GF-D8 (cell line): ENCODE data around the gene PAQR9.
"Not testable (repeated sequence)": the region's sequence is repeated elsewhere in the genome, so short reads cannot be mapped to it uniquely, and the experiment has no call there.

Experiments
- DNase-seq: peaks from one replicate; lab custom pipeline; 2025; lab: John Stamatoyannopoulos, UW

Gene PAQR9, protein sequence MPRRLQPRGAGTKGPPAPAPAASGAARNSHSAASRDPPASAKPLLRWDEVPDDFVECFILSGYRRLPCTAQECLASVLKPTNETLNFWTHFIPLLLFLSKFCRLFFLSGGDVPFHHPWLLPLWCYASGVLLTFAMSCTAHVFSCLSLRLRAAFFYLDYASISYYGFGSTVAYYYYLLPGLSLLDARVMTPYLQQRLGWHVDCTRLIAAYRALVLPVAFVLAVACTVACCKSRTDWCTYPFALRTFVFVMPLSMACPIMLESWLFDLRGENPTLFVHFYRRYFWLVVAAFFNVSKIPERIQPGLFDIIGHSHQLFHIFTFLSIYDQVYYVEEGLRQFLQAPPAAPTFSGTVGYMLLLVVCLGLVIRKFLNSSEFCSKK

DNA sequence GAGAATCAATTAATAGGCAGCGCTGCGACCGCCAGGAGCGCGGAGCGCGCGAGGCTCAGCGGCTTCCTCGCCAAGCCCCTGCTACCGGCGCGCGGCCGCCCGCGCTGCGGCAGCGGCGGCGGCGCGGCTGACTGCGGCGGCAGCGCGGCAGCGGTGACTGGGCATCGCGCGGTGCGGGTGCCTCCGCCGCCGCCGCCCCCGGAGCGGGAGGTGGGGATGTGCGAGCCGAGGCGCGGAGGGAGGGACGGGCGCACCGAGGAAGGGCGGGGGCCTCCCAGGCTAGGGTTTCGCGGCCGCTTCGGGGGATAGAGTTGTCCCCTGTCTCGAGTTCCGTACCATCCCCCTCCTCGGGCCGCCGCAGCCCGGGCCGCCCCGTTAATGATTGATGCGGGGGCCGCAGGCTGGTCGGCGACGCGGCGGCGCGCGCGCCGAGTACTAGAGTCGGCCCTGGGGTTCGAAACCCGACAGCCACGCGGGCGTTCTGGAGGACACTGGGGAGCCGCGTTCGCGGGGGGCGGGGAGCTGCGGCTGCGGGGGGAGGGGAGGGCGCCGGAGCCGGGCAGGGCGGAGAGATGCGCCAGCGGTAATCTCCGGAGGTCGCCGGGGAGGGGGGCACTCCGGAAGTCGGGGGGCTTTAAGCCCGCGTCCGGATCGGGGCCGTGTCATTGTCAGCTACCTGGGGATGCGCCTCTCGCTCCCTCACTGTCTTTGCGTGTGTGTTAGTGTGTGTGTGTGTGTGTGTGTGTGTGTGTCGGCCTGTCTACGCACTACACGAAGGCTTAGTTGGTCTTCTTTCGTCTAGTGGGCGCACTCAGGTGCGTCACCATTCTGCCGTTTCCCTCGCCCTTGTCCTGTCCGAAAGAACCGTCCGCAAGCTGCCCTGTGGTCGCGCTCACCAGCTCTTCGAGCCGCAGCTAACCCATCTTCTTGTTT is at the start of gene PAQR9:
TSS of gene PAQR9 (minus strand) at position 159 of the 933 bp plus-strand sequence. CDS start 338 bp downstream, outside the sequence.
- DNase-seq = no peak

DNA sequence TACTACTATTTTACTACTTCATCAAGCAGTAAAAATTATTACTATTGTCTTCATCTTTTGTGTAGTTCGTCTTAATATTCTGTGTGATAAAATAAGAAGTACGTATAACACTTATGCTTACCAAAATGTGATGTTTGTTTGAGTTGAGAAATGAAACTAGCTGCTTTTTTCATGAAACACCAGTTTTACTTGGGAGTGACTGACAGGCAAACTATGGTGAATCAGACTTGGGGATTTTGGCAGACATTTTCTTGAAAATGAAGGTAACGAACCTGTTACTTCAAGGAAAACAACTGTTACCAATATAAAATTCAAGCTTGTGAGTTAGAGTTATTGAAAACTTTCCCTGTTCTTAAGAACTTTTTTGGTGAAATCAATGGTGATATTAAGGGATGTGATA is 48.2 kb upstream of the PAQR9 start:
- DNase-seq = no peak

DNA sequence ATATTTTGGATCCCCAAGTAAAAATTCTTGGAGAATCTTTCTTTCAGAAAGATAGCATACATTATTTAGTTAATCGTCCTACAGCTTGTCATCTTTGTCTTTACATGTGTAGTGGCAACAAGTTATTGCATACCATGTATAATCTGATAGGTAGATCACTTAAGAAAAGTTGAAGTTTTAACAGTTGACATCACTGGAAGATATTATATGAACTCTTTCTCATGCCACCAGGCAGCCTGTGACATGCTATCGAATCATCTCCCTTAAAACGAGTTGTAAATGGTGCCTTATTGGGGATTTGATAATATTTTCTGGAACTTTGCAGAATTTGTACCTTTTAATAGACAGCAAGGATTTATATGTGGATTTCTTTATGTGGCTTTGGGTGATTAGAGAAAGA is 46.5 kb upstream of the PAQR9 start:
- DNase-seq = no peak

DNA sequence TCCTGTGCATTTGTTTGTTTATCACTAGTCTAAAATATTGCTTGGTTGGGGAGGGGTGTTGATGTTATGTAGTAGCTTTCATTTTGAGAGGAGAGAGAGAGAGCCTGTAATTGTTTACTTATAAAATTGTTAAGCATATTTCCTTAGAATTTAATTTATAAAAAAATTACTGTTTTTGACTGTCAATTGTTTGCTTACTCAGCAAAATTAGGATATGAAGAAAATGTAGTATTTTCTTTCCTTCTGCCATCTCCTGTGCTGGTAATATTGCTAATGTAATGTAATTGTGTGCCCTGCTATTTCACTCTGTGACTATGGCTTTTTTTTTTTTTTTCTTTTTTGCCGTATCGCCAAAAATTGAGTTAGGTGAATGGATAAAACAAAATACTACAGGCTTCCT is 41.3 kb upstream of the PAQR9 start:
- DNase-seq = no peak

DNA sequence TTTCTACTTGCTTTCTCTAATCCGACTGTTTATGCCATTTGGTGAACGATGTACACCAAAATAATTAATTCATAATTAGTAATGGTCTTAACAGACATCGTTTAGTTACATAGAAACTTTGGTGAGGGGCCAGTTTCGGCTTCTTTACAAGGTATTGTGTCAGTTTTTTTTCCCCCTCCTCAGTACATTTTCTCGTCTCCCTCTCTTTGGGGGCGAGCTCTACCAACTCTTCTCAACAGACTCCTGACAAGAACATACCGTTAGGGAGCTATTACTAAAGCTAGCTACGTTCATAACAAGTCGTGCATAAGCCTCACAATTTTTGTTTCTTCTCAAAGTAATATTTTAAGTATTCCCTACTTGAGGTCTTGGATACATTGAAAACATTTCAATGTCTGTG is 39.3 kb upstream of the PAQR9 start:
- DNase-seq = no peak

DNA sequence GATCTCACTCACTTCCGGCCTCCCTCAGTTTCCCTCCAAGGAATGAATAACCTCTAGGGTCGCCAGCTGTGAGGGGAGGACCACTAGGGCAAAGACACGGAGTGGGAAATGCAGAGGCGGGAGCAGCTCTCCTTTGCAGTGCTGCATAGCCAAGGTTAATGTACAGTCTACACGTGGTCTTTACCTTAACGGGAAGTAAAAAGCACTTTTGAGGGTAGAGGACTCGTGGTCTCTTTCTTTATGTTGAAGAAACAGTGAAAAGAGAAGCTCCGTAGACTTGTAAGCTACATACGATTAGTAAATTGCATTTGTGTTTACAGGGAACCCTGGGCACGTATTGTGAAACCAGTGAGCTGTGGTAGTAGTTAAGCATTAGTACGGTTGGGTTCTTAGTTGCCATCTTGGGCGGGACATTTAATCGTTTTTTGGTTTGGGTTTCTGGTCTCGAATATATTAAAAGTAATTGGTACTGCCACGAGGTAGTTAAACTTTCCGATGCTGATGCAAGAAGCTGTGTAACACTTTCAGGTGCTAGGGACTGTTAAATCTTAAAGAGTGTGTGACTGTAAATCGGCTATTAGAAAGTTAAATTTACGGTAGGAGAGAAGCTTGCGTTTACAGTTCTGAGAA is 38.7 kb upstream of the PAQR9 start:
- peak; percentile 34 for DNase-seq

DNA sequence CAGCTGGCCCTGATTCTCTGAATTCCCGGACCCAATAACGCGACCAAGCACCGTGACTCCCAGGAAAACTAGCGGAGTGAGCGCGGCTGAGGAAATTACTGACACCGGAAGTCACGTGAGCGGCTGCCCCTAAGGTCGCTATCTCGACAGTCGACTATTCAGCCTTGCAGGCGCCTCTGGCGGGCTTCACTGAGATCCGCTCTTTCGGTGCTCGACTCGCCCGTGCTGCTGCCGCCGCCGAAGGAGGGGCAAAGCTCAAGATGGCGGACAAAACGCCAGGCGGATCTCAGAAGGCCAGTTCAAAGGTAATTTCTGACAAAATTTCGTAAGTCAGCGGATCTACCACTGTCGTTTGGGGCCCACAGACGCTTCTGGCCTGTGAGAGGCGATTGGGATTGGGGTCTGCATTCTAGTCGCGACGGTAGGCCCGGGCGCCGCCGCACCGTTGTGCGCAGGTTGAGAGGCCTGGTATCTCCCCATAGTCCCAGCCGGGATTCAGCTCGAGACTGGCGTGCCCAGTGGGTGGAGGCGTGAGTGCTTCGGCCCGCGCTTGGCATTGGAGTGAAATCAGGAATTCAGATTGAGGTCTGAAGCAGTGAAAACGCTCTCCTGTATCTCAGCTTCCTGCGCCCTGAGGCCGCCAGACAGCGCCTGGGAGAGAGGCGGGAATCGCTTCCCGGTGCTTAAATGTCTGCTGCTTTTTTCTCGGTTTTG is 38.1 kb upstream of the PAQR9 start, which contains the start of gene U2SURP:
TSS of gene U2SURP (plus strand) at position 202 of the 714 bp plus-strand sequence. CDS start at position 261, 59 bp downstream.
- DNase-seq = peak; percentile 88

DNA sequence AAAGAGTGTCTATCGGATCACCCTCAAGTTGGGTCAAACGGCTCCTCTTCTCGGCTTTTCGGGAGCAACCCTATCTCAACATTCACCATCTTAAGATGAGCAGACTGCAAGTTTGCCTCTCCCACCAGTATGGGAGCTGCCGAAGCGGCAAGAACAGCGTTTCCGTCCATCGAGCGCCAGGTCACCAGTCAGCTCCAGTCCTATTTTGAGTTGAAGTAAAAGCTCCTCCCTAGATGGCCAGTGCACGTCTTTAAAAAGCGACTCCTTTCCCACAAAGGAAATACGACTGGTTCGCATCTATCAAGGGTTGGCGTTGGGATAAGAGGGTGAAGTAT is 37.5 kb upstream of the PAQR9 start:
- peak; percentile 82 for DNase-seq

DNA sequence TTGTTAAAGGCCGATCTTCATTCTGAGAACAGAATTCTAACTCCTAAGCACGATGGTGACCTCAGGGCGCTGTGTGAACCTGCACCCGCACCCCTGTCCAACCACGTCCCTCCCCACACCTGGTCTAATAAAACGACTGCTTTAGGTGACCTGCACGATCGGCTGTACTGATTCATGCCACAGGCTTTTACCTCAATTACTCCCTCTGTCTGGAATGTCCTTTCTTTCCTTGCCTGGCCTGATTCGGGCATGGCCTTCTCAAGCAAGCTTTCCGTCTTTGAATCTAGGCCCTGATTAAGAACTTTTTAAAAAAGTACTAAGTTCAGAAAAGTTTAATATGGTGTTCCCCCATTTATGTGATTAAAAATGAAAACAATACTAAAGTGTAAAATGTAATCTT is 37.1 kb upstream of the PAQR9 start:
- DNase-seq = no peak

DNA sequence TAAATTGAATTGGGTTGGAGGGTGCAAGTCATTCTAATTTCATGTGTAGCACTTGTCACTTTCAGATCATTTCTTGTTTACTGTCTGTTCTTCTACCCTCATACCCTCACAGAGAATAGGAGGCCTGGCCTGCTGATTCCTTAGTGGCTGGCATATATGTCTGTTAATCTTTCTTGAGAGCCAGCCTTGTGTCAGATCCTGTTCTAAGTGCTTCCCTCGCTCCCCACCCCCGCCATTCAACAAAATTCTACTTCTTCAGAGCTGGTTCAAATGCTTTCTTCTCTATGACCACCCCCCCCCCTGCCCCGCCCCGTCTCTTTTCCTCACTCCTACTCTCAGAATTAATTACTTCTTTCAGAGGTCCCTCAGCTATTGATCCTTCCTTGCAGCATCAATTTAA is 36.4 kb upstream of the PAQR9 start:
- DNase-seq = no peak

DNA sequence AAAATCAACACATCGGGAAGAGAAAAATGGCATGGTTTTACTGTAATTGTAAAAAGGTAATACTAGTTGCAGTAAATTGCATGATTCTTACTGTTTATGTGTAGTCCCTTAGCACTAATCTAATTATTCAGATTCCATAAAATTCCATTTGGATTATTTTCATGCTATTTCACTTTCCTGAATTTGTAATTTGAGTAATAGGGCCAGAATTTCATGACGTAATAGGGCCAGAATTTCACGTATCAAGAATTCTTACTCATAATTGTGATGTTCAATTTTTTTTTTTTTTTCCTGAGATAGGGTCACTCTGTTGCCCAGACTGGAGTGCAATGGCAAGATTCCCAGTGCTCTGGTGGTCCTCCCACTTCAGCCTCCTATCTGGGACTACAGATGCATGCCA is 35.0 kb upstream of the PAQR9 start:
- no peak for DNase-seq

DNA sequence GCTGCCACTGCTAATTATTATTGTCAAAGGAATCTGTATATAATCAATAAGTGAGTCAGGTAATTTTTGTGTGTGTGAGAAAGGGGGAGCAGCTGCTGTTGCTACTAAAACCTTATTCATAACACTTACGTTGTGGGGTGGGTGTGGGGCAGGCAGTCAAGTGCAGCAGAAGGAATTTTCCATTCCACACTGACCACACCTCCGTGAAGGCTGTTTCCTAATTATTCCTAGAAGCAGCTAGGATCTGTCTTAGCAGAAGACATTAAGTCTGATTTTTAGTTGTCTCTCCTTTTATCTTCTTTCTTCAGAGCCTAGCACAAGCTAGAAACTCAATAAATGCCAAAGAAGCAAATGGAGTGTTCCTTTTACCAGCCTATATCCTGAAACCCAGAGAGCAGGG is 33.9 kb upstream of the PAQR9 start:
- peak; percentile 25 for DNase-seq

DNA sequence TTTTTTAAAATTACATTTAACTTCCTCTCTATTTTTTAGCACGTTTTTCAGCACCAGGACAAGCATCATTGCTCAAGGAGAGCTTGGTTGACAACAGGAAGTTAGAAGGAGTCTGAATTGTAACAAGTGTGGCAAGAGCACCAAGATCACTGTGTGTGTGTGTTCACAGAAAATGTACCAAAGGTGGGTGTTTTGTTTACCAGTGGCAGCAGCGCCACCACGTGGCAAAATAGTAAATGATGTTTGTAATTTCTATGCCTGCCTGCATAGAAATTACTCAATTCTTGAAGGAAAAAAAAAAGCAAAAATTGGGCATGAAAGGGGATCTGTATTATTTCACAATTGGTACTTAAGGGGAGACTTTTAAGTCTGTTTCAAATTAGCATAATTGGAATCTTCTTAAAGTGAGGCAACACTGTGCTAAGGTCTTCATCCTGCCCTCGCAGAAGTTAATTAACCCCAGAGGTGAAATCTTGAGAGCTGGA is 30.5 kb upstream of the PAQR9 start:
- DNase-seq = peak; percentile 28

DNA sequence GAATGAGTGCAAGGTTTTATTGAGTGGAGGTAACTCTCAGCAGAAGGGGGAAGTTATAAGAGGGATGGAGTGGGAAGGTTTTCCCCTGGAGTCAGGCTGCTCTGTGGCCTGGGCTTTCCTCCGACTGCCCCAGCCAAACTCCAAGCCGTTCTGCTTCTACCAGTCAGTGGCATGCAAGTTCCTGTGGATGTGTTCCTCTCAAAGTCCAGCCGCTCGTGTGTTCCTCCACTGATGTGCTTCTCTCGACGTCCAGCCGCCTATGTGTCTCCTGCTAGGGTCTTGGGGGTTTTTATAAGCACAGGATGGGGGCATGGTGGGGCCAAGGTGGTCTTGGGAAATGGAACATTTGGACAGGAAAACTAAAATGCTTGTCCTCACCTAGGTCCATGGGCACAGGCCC is 28.8 kb upstream of the PAQR9 start:
- no peak for DNase-seq

DNA sequence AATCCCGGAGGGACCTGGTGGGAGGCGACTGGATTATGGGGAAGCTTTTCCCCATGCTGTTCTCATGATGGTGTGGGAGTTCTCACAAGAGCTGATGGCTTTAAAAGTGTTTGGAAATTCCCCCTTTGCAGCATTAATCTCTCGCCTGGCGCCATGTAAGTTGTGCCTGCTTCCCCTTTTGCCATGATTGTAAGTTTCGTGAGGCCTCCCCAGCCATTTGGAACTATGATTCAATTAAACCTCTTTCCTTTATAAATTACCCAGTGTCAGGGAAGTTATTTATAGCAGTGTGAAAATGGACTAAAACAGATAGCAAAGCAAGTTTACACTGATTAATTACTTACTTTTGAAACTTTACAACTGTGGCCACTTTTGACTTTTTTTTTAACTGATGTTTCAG is 27.2 kb upstream of the PAQR9 start:
- no peak for DNase-seq

DNA sequence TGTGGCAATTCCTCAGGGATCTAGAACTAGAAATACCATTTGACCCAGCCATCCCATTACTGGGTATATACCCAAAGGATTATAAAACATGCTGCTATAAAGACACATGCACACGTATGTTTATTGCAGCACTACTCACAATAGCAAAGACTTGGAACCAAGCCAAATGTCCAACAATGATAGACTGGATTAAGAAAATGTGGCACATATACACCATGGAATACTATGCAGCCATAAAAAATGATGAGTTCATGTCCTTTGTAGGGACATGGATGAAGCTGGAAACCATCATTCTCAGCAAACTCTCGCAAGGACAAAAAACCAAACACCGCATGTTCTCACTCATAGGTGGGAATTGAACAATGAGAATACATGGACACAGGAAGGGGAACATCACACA is 25.4 kb upstream of the PAQR9 start:
- DNase-seq = not testable (repeated sequence)

DNA sequence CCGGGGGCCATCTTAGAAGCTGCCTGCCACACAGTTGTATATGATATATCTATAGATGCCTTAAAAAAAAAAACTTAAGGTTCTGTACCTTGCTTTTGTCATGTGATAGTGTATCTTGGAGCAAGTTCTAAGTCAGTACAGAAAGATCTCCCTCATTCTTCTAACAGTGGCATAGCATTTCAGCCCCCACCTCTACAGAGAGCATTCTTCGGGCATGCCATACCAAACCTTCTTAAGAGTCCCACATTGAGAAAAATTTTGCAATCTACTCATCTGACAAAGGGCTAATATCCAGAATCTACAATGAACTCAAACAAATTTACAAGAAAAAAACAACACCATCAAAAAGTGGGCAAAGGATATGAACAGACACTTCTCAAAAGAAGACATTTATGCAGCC is 24.7 kb upstream of the PAQR9 start:
- not testable (repeated sequence) for DNase-seq

DNA sequence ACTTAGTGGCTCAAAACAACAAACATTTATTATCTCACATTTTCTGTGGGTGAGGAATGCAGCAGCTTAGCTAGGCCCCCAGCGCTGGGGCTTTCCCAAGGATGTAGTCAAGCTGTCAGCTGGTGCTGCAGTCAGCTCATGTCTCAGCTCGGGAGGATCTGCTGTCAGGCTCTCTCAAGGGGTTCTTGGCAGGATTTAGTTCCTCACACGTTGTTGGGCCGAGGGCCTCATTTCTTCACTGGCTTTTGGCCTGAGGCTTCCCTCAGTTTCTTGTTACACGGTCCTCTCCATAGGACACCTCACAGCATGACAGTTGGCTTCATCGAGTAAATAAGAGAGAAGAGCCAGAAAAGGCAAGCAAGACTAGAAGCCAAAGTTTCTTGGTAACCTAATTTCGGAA is 24.2 kb upstream of the PAQR9 start:
- DNase-seq = no peak

DNA sequence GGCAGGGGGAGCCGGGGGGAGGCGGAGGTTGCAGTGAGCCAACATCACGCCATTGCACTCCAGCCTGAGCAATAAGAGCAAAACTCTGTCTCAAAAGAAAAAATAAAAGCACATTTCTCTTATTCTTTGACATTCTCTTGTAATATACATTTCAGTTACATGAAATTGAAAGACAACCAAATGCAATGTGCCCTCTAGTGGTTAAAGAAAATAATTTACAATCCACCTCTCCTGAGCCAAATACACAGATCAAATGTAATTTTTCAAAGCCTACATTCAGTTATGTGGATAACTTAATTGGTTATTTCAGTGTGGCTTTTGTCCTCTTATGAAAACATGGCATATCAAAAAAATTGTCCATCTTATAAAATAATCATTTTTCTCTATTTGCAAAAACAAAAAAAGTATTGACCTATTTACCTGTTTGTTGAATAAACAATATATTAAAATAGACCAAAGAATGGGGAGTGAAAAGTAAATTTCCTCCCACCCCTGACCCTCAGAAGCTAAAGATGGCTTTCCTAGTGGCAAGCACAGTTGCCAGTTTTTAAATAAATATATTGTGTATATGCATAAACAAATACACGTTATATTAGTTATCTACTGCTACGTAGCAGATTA is 23.7 kb upstream of the PAQR9 start:
- DNase-seq = no peak

DNA sequence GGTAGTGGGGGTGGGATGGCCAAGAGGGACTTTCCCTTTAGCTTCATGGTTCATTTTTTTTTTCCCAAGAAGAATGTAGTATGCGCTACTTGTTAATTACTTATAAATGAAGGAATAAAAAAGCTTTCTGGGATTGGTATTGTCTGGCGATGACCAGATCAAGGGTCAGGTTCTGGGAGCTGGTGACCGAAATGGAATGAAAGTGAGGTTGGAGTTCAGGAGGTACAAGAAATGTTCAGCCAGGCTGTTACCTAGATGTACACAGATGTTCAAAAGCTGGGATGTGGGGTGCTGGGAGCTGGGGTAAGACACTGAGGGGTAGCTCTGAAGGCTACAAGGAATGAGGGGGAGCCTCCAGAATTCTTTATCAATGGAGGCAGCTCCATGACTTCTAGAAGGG is 20.8 kb upstream of the PAQR9 start:
- DNase-seq = no peak

DNA sequence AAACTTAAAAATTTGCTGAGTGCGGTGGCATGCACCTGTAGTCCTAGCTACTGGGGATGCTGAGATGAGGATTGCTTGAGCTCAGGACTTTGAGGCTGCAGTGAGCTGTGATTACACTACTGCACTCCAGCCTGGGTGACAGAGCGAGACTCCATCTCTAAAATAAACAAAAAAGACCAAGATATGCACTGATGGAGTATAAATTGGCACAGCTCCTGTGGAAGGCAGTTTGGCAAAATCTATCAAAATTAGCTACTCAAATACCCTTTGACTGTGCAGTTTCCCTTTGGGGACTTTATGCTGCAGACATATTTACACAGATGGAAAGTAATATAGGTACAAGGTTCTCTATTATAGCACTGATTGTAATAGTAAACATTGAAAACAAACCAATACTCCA is 19.8 kb upstream of the PAQR9 start:
- no peak for DNase-seq
